NCI-H2196 (cell line): ENCODE results near the gene JAG1.

Experiments used
- DNase-seq: peaks from one replicate; lab custom pipeline; 2025; ENCODE audit not compliant: unreplicated experiment; lab: John Stamatoyannopoulos, UW

JAG1 gene

GRCh38 chr20:10673842-10674683, at the start of gene JAG1:
Gene JAG1, minus strand, starts transcription at chr20:10673999. Its CDS starts 469 bp downstream, at chr20:10673530.
- DNase-seq, result peak; percentile 91

DNA sequence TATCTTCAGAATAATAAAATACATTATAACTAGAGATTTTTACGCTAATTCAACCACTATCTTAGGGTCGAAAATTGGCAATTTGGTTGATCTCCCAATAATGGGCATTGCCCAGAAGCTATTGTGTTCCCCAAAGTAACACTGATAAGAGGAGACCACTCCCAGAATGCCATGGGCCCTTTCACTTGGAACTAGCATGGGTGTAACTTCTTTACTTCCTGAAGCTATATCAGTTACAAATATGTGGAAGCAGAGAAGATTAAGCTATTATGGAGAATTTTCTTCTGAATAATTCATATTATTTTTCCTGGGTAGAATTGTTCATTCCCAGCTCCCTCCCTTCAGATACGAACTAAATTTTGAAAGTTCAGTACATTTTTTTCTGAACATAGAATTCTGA, 48.2 kb upstream of the JAG1 start:
- no peak for DNase-seq

DNA sequence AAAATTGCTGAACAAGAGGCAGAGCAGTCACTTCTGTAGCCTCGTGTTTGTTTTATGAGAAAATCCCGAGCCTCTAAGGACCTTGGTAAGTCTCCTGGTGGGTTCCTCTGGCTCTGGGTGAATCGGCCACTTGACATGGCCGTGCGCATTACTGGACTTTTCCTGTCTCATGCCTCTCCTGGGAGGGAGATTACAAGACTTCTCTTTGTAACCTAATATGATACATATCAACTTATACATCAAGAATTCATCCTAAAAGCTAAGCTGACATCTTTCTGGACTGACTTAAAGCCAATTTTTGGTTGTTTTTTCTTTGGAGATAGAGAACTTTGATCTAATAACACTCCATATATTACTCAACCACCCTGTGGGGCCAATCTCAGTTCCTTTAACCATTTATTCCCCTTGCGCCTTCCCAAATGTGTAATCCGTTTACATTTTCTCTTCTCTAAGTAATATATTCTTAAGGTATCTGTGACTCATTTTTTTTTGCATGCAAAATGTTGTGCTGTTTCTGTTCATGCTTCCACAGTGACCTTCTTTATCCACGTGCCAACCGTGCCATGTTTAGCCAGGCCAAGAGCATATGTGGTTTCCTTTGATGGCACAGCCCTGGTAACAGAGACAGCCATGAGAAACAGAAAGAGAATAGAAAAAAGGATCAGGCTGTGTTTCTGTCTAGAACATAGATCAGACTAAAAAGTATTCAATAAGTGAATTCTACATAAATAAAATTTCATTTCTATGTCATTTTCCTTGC, 47.5 kb upstream of the JAG1 start:
- no peak for DNase-seq

GRCh38 chr20:10720565-10720964, 46.8 kb upstream of the JAG1 start:
- no peak for DNase-seq

GRCh38 chr20:10719740-10720385, 46.1 kb upstream of the JAG1 start:
- no peak for DNase-seq

DNA sequence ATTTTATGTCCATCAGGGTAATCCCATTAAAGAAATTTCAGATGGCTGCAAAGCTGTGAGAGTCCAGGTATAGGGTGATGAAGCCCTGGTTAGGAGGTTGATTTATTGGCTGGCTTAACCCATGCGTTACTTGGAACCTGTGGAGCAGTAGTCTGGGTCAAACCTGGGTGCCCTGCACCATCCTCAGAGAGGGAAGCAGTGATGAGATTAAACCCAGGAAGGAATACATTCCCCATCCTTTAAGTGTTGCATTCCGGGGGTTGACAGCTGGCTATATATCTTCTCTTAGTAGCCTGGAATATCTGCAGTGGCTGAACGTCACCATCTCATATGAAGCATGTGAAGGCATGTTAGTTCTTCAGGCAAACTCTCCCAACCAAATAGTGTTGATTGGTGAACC, 44.9 kb upstream of the JAG1 start:
- DNase-seq, result no peak

- peak; percentile 40 for DNase-seq
Measured at GRCh38 chr20:10716855-10717254, 43.1 kb upstream of the JAG1 start.

DNA sequence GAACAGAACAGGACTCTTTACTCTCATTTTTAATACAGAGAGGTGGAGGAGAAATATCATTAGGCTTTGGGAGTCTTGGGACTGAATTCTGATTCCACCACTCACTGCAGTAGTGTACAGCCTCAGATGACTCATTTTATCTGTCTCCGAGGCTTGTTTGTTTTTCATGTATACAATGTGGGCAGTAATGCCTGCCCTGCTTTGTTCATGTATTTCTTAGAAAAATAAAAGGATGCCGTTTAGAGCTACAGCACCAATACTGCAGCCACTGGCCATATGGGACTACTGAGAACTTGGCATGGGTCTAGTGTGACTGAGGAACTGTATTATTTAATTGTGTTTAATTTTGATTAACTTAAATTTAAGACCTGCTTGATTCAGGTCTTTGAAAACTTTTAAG, 41.2 kb upstream of the JAG1 start:
- DNase-seq, result no peak

DNA sequence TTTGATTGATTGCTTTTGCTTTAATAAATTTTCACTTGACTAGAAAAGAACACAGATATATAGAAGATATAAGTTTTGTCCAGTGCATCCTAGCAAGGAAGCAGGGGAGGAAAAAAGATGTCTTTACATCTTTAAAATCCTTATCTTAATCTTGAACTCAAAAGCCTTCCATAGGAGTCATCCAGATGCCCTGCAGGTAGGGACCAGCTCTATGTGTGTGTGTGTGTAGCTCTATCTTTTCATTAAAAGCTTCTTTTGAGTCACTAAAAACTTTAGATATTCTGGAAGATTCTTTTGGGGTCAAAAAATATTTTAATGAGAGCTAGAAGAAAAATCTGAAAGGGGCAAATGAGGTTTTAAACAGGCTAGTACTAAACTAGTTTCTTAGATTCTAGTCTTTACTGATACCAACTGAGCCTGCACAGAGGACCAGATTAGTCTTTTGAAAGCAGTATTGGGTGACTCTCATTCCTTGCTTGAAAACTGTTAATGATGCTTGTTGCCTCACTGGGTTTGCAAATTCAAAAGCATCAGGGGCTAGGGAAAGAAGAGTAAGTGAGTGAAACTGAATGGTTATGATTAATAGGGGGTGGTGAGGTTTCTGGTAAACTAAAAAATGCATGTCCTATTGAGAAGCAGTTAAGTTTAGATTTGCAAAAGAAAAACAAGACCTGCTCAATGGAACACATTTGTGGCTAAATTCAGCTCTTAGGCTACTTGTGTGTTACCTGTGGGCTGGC, 40.6 kb upstream of the JAG1 start:
- no peak for DNase-seq

- DNase-seq, result no peak
Measured at GRCh38 chr20:10713161-10713560, 39.4 kb upstream of the JAG1 start.

- DNase-seq, result no peak
Measured at GRCh38 chr20:10711903-10712451, 38.2 kb upstream of the JAG1 start.

DNA sequence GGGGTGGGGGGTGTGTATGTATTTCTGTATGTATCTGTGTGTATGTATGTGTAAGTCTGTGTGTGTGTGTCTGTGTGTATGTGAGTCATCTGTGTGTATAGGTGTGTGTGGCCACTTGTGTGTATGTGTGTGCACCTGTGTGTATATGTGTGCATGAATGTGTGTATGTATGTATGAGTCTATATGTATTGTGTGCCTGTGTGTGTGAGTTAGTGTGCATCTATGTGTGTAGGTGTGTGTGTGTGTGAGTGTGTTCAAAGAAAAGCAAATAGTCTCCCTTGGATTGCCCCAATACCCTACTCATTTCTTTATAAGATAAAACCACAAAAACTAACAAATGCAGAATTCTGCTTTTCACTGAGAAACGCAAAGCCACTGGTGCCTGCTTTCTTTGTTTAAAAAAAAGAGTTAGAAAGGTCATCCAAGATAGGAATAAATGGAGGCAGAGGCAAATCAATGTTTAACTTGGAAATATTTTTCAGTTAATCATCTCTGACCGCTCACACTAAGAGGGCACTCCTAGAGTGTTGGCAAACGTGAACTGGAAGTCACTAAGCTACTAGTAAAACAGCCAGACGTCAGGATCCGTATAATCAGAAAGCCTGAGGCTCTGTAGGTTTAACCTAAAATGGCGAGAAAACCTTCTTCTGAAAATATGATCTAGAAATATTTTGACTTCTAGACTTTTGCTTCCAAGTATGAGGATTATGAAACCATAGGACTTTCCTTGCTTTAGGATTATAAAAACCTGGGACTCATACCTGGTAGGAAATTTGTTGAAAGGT, 37.4 kb upstream of the JAG1 start:
- no peak for DNase-seq

DNA sequence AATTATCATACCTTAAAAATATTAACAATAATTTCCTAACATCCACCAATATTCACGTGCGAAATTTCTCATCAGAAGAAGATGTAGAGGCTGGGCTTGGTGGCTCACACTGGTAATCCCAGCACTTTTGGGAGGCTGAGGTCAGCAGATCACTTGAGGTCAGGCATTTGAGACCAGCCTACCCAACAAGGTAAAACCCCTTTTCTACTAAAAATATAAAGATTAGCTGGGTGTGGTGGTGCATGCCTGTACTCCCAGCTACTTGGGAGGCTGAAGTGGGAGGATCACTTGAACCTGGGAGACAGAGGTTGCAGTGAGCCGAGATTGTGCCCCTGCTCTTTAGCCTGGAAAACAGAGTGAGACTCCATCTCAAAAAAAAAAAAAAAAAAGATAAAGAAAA, 36.1 kb upstream of the JAG1 start:
- DNase-seq, result no peak

- DNase-seq, result no peak
Measured at GRCh38 chr20:10708351-10709185, 34.8 kb upstream of the JAG1 start.

DNA sequence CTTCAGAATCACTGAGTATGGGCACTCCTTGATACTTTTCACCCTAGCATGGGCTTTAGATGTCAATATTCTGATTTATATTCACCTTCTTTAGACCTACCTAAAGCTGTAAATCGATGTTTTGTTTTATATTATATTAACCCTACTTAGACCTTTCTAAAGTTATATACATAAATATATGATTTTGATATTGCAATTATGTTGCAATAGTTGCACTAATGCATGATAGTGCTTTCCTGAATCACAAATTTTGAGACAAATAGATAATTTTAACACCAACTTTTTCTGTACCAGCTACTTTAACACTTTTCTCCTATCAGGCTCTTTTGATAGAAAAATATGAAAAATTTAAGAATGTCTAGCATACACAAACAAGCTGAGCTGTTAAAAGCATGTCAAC, 34.0 kb upstream of the JAG1 start:
- DNase-seq, result no peak

GRCh38 chr20:10707068-10707467, 33.3 kb upstream of the JAG1 start:
- DNase-seq, result no peak

GRCh38 chr20:10706460-10706811, 32.6 kb upstream of the JAG1 start:
- no peak for DNase-seq

DNA sequence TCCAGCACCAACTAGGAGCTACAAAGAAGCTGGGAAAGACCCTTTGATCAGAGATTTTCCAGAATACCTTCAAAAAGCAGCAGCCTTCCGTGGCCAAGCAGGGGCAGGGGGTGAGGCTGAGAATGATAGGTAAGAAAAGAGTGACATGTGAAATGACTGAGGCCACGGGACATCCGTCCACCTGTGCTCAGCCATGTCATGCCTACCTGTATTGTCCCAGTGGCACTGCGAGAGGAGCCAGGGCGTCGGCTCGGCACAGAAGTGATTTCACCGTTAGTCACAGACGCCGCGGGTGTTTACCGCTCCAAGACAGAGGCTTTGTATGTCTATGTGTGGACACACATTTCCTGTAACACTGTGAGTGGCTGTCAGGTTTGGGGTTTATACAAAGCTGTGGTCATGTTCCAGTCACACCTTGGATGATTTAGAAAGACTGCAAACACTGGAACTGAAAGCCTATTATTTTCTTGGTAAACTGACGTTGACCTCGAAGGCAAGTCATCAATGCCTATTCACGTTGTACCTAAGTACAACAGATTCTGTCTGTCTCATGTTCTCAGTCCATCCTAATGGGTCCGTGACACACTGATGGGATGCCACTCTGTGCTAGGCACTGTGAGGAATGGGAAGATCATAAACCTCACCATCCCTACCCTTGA, 32.1 kb upstream of the JAG1 start:
- DNase-seq, result no peak

GRCh38 chr20:10701607-10702006, 27.8 kb upstream of the JAG1 start:
- DNase-seq, result no peak
